HG03460 (cell line): ENCODE measurements around the gene MTFMT.

Source experiments
- ATAC-seq: cut with Tn5 transposase; IDR thresholded peaks from one replicate; pipeline ENCODE4 v1.9.1; 2021; ENCODE audit not compliant: unreplicated experiment

MTFMT gene

DNA sequence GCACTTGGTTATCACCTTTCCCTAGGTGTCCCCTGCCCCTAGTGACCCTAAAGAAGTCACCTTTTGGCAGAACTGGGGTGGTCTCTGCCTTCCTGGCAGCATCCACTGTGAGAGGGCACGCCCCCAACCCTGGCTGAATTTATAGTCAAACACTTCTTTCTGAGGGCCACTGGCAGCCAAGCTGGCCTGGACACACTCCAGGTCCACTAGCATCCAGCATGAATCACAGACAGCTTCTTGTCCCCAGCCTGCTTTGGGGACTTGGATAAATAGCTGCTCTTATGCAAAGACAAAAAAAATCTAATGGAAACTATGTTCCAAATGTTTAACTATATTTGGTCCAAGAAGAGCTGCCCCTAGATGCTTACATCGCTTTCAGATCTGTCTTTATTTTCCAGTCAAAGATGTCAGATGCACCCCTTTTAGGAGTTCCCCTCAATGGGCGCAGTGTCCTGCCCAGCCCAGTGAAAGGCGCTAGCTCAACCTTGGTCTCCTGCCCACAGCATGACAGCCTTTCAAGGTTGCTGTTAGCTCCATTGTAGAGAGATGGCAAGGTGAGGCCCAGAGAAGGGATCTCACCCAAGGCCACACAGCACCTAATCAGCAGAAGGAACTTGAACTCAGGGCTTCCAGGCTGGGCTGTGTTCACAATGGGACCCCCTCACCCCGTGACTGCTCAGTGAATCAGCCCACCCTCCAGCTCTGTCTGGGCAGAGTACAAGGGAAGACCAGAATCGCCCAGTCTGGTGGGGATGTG lies 31.4 kb upstream of the MTFMT start:
- no peak for ATAC-seq

GRCh38 chr15:65059931-65060596 lies 30.6 kb upstream of the MTFMT start:
- ATAC-seq = no peak

DNA sequence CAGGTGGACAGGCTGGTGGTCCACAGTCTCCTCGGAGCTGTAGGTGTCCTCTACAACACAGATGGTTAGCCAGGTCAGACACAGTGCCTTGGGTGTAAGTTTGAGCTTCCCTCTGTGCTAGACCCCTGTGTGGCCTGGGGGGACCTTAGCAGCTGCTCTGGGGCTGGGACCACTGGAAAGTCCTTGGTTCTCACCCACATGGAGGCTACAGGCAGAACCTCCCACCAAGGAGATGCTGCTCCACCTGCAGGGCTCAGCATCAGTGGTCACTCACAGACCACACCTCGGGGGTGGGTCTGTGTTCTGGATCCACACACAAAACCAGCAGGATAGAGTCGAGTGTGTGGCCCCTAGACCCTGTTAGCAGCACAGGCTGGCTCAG lies 29.9 kb upstream of the MTFMT start:
- no peak for ATAC-seq

DNA sequence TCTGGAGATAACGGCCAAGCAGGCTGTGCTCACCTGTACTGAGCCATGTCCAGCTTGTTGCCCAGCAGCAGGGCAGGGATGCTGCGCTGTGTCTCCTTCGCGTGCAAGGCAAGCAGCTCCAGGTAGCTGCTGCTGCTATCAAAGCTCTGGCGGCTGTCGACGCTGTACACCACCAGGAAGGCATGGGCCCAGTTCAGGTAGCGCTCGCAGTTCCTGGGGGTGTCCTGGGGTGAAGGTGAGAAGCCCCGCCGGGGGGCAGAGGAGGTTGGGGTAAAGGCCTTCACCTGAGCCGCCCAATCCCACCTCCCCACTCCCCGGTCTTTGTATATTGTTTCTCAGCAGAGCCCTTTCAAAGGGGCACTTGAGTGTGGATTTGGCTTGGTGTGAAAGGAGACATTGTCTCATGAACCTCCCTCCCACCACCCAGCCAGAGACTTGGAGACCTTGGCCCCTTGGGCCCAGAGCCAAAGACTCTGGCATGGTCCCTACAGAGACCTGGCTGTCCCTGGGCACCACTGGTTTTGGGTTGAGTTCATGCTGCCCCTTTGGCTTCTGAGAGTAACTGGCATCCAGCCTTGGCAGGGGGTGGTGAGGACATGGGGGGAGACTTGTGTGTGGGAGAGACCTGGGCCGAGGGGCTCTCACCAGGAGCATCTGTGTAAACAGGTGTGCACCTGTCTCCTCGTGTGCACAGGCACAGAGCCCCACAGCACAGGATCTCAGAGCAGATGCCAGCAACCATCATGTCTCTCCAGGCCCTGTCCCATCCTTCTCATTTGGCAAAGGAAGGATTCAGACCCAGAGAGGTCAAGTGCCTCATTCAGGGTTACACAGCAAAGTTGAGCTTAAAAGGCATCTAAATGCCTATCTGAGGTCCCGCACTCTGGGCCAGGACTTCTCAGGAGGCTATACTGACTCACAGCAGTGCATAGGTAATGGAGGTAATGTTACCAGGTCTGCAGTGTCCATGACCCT lies 29.2 kb upstream of the MTFMT start:
- ATAC-seq = no peak

DNA sequence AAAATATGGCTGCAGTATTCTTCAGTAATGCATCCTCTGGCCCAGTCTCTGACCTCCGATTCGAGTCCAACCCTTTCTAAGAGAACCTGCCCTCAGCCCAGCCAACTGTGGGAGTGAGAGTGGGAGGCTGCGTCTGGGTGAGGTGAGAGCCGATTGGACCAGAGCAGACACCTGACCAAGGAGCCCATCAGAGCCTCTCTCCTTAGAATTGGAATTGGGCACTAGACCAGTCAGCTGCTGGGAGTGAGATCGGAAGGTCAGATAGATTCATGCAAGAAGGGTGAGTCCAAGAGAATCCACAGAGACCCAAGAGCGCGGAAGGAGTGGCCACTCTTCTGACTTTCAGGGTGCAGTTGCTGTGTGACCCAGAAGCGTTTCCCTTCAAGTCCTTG lies 28.1 kb upstream of the MTFMT start:
- ATAC-seq = no peak

DNA sequence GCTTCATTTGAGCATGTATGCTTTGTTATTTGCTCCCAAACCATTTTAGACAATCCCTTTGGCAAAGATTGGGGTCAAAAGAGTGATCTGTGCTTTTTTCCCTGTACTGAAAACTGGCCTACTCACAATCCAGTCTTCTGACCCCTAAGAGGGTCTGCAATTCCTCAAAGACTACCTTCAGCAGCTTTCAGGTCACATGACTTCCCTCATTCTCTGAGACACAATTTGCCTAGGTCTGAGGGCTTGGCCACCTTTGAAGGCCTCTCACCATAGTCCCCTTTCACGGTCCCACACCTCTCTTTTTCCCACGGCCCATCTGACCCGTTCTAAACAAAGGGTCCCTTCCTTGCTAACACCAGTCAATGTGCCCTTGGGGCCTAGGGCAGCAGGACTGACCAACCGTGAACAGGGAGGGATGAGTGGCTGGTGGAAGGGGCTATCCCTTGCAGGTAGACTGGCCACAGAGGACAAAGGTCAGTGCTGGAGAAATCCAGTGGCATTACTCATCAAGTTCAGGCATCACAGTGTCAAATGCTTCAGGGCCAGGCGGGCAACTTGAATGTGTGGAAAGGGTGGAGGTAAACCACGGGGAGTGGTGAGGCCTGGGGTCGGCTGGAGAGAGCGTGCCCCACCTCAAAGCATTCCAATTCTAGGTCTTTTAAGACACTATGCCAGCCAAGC lies 27.6 kb upstream of the MTFMT start:
- ATAC-seq = no peak

GRCh38 chr15:65056106-65056505 lies 26.7 kb upstream of the MTFMT start:
- no peak for ATAC-seq

- ATAC-seq = no peak
These were observed 25.9 kb upstream of the MTFMT start for GRCh38 chr15:65055201-65055870.

DNA sequence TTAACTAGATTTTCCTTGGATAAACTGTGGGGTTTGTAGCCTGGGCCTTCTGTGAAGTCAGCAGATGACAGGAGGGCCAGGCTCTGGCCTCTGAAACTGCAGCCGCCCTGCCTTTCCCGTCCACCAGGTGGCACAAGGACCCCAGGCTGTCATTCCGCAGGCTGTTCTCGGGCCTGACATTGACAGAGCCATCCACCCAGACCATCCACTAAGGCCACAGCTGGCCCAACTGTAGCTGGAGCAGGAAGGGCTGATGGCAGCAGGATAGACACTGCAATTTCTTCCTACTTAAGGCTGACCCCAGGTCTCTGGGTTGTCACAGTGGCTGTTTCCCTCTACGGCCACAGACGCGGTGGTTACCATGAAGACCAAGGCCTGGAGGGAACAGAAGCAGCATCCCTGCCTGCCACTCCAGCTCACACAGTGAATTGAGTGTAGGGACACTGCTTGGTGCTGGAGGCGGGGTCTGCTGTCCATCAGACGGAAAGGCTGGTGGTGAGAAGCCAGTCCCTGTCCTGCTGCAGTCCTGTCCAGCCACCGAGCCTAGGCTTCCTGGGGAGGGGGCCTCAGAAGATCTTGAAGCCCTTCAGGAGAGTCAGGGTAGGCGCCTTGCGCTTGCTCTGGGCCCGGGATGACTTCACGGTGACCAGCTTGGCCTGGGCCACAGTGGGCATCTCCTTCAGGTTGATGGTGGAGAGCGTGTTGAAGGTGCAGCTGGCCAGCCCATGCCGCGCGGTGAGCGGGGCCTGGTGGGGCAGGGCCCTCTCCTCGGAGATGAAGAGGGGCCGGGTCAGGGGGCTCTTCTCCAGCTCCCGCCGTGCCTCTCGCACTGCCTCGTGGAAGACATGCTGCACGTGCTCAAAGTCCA lies 25.1 kb upstream of the MTFMT start:
- ATAC-seq = no peak

DNA sequence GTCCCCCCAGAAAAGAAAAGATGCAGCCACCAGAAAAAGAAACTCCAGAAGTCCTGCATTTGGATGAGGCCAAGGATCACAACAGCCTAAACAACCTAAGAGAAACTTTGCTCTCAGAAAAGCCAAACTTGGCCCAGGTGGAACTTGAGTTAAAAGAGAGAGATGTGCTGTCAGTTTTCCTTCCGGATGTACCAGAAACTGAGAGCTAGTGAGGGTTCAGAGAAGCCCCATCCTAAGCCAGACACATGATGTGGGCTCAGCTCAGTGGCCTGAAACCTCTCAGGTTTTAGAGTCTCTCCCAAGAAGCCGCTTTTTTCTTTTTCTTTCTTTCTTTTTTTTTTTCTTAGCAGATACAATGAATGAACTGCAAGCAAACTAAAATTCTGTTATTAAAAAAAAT lies 23.5 kb upstream of the MTFMT start:
- no peak for ATAC-seq

DNA sequence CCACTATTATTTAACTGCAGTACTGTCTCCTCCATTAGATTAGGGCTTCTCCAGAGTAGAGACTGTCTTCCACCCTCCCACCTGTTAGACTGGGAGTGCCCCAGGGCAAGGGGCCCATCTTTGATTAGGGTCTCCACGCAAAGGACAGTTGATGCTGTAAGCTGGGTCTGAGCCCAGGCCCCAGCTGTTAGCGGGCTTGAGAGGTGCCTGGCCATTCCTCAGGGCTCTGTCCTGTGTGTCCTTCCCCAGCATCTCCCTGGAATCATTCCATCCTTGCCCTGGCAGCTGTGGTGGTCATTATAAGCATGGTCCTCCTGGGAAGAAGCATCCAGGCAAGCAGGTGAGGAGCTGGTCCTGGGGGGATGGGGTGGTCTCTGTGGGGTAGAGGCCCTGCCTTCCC lies 21.8 kb upstream of the MTFMT start:
- ATAC-seq = no peak

DNA sequence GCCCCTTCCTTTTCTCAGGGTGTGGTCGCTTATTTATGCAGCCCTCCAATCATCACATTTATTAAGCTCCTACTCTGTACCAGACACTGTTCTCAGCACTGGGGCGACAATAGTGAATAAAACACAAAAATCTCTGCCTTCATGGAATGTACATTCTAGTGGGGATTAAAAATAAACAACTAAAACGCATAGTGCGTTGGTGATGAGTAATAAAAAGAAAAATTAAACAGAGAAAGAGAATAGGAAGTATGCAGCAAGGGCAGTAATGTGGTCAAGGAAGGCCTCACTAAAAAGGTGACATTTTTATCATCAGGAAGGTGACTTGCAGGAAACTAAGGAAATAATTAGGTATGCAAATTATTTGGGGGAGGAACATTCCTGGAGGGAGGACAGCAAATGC lies 20.8 kb upstream of the MTFMT start:
- no peak for ATAC-seq

- ATAC-seq = peak; percentile 79
These were observed 20.0 kb upstream of the MTFMT start for GRCh38 chr15:65049418-65049840.

DNA sequence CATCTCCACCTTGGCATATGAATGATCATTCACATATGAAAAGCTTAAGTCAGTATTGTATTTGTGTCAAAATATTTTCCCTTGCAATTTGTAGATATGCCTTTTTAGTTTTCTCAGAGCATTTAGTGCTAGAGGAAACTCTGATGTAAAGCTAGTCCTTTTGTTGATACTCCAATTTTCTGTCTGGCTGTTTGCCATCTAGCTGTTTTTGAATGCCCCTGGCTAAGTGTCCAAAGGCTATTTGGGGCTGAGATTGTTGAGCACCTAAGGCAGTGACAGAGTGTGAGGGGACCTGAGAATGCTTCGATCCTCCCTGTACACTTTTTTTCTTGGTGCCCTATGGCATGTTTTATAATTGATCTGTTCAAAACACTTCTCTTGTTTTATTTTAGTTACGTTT lies 18.8 kb upstream of the MTFMT start:
- no peak for ATAC-seq

GRCh38 chr15:65044724-65045481 lies 15.5 kb upstream of the MTFMT start, which contains the start of gene SLC51B:
TSS of gene SLC51B (plus strand) at chr15:65045387. CDS start at chr15:65050005, 4,618 bp downstream.
- no peak for ATAC-seq

DNA sequence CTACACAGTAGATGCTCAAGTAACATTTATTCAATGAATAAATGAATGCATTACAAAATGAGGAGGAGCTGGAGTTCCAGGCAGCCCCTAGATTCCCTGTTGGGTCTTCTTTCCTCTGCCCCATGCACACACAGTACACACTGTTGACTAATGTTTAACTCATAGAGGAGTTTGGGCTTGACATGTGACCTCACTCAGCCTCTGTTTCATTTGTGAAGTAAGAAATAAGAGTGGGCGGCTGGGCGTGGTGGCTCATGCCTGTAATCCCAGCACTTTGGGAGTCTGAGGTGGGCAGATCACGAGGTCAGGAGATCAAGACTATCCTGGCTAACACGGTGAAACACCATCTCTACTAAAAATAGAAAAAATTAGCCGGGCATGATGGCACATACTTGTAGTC lies 14.8 kb upstream of the MTFMT start:
- ATAC-seq = peak; percentile 59

DNA sequence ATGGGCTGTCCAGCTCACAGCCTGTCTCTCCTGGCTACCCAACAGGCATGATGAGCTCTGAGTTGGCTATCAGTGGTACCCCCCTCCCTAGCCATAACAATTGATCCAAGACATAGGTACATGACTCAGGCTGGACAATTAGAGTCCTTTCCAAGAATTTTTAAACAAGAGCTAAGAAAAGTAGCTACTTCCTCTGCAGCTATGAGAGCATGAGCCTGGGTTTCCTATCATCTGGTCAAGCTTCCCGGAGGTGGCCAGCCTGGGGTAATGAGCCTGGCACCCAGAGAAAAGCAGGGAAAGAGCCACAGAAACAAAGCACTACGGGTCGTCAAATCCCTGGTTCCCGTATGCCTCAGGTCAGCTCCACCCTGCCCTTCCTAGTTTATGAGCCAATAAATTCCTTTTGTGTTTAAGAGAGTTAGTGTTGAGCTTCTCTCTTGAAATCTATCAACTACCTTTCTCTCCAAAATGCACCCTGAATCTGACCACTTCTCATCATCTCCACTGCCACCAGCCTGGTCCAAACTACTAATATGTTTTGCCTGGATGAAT lies 13.4 kb upstream of the MTFMT start:
- no peak for ATAC-seq

DNA sequence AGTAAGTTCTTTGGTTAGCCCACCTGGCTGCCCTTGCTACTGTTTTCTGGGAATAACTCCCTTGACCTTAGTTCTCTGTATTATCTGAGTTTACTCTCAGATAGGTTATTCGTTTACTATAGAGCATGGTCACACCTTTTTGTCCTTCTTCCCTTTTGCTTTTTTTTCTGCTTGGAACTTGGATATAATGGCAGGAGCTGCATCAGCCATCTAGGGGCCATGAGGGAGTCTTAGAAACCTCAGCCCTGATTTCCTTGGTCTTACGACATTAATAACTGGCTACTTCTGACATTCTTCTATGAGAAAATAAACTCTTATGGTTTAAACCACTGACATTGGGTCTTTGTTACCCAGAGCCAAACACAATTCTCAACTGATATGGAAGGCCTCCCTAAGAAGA lies 12.3 kb upstream of the MTFMT start:
- no peak for ATAC-seq
